ENCODE data around the gene USP21. TPM values are rescaled to one million over a fixed set of nuclear protein-coding genes. Genes with fewer than 3 reads are reported as not detected.

Gene USP21
- total and polyA plus RNA-seq, 2 experiments from 2014 or later: 6.3 to 16.5 TPM

- Histone ChIP-seq H2AFZ (no peak overlapping the region; the same call in 1 of the 2 replicates), H3K79me2 (ENCODE audit: insufficient read depth) (peaks cover 81% of the 10 kb centered on the region), H3K4me1 (ENCODE audit: insufficient read depth) (peaks cover 43% of the 10 kb centered on the region), H3K27me3 (replicated peaks; ENCODE audit: insufficient read depth) (no peaks in the 10 kb centered on the region), H3K36me3 (ENCODE audit: low read depth) (peaks cover 30% of the 10 kb centered on the region; the same call in 1 of the 2 replicates), H3K9me3 (ENCODE audit: low read depth) (no peaks in the 10 kb centered on the region), H3F3A (ENCODE audit: insufficient read depth) (peaks cover 42% of the 10 kb centered on the region), H3K9ac (peak overlapping the region; percentile 99), H3K9me2 (ENCODE audit: insufficient read depth) (no peaks in the 10 kb centered on the region), H4K20me1 (ENCODE audit: insufficient read depth) (no peaks in the 10 kb centered on the region), H3K4me3 (peak overlapping the region; percentile 97), H3K4me2 (ENCODE audit: unreplicated experiment) (peak overlapping the region; percentile 91), H3K27ac (peak overlapping the region; percentile 95)
- TF ChIP-seq EZH2phosphoT487 (IDR thresholded peaks at IDR 0.05; ENCODE audit: insufficient read depth, low read depth) (no peak), EZH2 (IDR thresholded peaks at IDR 0.05; ENCODE audit: insufficient read depth, poor library complexity, severe bottlenecking) (no peak)
- peak; percentile 86 for DNase-seq
- 42 to 43% methylated on average over 10 of the region's 10 CpGs for WGBS, 2 experiments (ENCODE audit: low coverage in 1 of 2, low lambda C conversion rate in 2 of 2, missing lambda C conversion rate in 2 of 2)
- in situ Hi-C loops (cut with MboI): no loop called here
These were observed 40.0 kb upstream of the USP21 start for GRCh38 chr1:161119092-161119903.

DNA sequence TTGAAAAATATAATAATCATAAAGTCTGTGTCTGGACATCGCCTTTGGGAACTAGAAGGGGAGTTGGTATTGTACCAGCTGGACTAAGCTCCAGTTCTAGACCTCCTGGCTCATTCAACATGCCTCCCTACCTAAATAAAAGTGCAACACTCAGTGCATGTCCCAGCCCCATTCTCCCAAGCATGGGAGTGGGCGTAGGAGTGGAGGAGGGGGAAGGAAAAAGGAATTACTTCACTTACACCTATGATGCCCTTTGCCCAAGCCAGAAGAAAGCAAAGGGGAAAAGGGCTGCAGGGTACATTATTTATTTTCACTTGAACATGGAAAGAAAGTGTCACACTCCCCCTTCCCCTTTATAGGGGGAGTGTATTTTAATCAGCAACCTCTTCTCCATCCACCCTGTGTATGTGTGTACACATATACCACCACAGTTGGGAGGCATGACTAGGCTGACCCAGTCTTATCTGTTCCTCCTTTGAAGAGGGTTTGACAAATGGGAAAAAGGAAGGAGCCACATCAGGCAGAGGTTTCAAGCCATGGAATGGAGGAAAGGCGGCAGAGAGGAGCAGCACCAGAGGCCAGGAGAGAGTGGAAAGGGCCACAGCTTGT lies 38.2 kb upstream of the USP21 start:
- in situ Hi-C loops (cut with MboI): no loop called here
- Histone ChIP-seq H3K79me2 (ENCODE audit: insufficient read depth) (peaks cover 81% of the 10 kb centered on the region), H3K9me2 (ENCODE audit: insufficient read depth) (no peaks in the 10 kb centered on the region), H3K9me3 (ENCODE audit: low read depth) (no peaks in the 10 kb centered on the region), H3K27me3 (replicated peaks; ENCODE audit: insufficient read depth) (no peaks in the 10 kb centered on the region), H4K20me1 (ENCODE audit: insufficient read depth) (no peaks in the 10 kb centered on the region), H2AFZ (no peak overlapping the region), H3K4me3 (no peak overlapping the region), H3K4me1 (ENCODE audit: insufficient read depth) (peaks cover 25% of the 10 kb centered on the region), H3K36me3 (ENCODE audit: low read depth) (peaks cover 30% of the 10 kb centered on the region; the same call in 1 of the 2 replicates), H3K9ac (no peak overlapping the region), H3F3A (ENCODE audit: insufficient read depth) (peaks cover 43% of the 10 kb centered on the region), H3K4me2 (ENCODE audit: unreplicated experiment) (no peak overlapping the region), H3K27ac (no peak overlapping the region)
- no peak for TF ChIP-seq EZH2 (IDR thresholded peaks at IDR 0.05; ENCODE audit: insufficient read depth, poor library complexity, severe bottlenecking)
- no peak for TF ChIP-seq EZH2phosphoT487 (IDR thresholded peaks at IDR 0.05; ENCODE audit: insufficient read depth, low read depth)
- no peak for DNase-seq
- 93 to 95% methylated on average over 3 of the region's 3 CpGs for WGBS, 2 experiments (ENCODE audit: low coverage in 1 of 2, low lambda C conversion rate in 2 of 2, missing lambda C conversion rate in 2 of 2)

DNA sequence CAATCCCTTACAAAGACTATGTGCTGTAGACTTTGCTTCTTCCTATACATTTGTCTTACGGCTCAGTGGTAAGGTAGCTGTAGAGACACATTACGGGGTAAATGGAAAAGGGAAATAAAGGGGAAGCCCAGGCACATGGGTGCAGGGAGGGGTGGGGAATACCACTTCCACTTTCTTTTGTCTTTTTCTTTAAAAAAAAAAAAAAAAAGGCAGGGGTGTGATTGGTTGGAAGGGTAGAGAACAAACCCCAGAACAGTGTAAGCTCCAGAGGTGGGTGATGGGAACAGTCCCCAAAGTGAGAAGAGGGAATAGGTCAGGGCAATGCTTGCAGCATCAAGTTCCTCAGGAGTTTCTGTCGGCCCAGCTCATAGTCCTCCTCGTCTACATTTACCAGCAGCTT lies 37.5 kb upstream of the USP21 start:
- WGBS, 2 experiments (ENCODE audit: low coverage in 1 of 2, low lambda C conversion rate in 2 of 2, missing lambda C conversion rate in 2 of 2): 81 to 94% methylated on average over 4 of the region's 4 CpGs
- no peak overlapping the region for H3K4me3 ChIP-seq
- H3K9me2 ChIP-seq (ENCODE audit: insufficient read depth): no peaks in the 10 kb centered on the region
- no peak overlapping the region for H3K27ac ChIP-seq
- peaks cover 81% of the 10 kb centered on the region for H3K79me2 ChIP-seq (ENCODE audit: insufficient read depth)
- in situ Hi-C loops (cut with MboI): no loop called here
- no peaks in the 10 kb centered on the region for H4K20me1 ChIP-seq (ENCODE audit: insufficient read depth)
- peaks cover 43% of the 10 kb centered on the region for H3F3A ChIP-seq (ENCODE audit: insufficient read depth)
- peaks cover 19% of the 10 kb centered on the region for H3K4me1 ChIP-seq (ENCODE audit: insufficient read depth)
- H3K4me2 ChIP-seq (ENCODE audit: unreplicated experiment): no peak overlapping the region
- H3K27me3 ChIP-seq (replicated peaks; ENCODE audit: insufficient read depth): no peaks in the 10 kb centered on the region
- peaks cover 32% of the 10 kb centered on the region; the same call in 1 of the 2 replicates for H3K36me3 ChIP-seq (ENCODE audit: low read depth)
- no peak overlapping the region for H3K9ac ChIP-seq
- no peak for TF ChIP-seq EZH2phosphoT487 (IDR thresholded peaks at IDR 0.05; ENCODE audit: insufficient read depth, low read depth)
- no peak for TF ChIP-seq EZH2 (IDR thresholded peaks at IDR 0.05; ENCODE audit: insufficient read depth, poor library complexity, severe bottlenecking)
- DNase-seq: no peak
- H3K9me3 ChIP-seq (ENCODE audit: low read depth): no peaks in the 10 kb centered on the region
- no peak overlapping the region for H2AFZ ChIP-seq

- 71 to 79% methylated on average over 6 of the region's 6 CpGs for WGBS, 2 experiments (ENCODE audit: low coverage in 1 of 2, low lambda C conversion rate in 2 of 2, missing lambda C conversion rate in 2 of 2)
- TF ChIP-seq EZH2phosphoT487 (IDR thresholded peaks at IDR 0.05; ENCODE audit: insufficient read depth, low read depth): no peak
- TF ChIP-seq EZH2 (IDR thresholded peaks at IDR 0.05; ENCODE audit: insufficient read depth, poor library complexity, severe bottlenecking): no peak
- no peak overlapping the region for H3K4me3 ChIP-seq
- DNase-seq: no peak
- H3K4me1 ChIP-seq (ENCODE audit: insufficient read depth): peaks cover 15% of the 10 kb centered on the region
- H3K9ac ChIP-seq: no peak overlapping the region
- no peaks in the 10 kb centered on the region for H4K20me1 ChIP-seq (ENCODE audit: insufficient read depth)
- no peak overlapping the region for H3K4me2 ChIP-seq (ENCODE audit: unreplicated experiment)
- in situ Hi-C loops (cut with MboI): no loop called here
- H3F3A ChIP-seq (ENCODE audit: insufficient read depth): peaks cover 43% of the 10 kb centered on the region
- H3K27me3 ChIP-seq (replicated peaks; ENCODE audit: insufficient read depth): no peaks in the 10 kb centered on the region
- peaks cover 42% of the 10 kb centered on the region for H3K36me3 ChIP-seq (ENCODE audit: low read depth)
- H3K9me2 ChIP-seq (ENCODE audit: insufficient read depth): no peaks in the 10 kb centered on the region
- H3K79me2 ChIP-seq (ENCODE audit: insufficient read depth): peaks cover 83% of the 10 kb centered on the region
- H3K9me3 ChIP-seq (ENCODE audit: low read depth): no peaks in the 10 kb centered on the region
- no peak overlapping the region for H2AFZ ChIP-seq
- no peak overlapping the region for H3K27ac ChIP-seq
These were observed 36.3 kb upstream of the USP21 start for GRCh38 chr1:161122967-161123366.
